ENCODE data around the gene NRCAM.

The NRCAM gene

GRCh38 chr7:108224387-108224786, 231.8 kb downstream of the NRCAM start:
- Histone ChIP-seq H3K27me3 (no peaks in the 10 kb centered on the region), H3K9me3 (no peaks in the 10 kb centered on the region), H3K27ac (no peak overlapping the region), H3K4me1 (ENCODE audit: control insufficient read depth in 1 of 2, insufficient read depth in 1 of 2, low read depth in 1 of 2, low read length in 1 of 2) (no peaks in the 10 kb centered on the region), H3K36me3 (no peaks in the 10 kb centered on the region), H3K4me3 (ENCODE audit: low read depth in 1 of 2, low read length in 1 of 2) (no peak overlapping the region)
- no peak for TF ChIP-seq CTCF (IDR thresholded peaks at IDR 0.05)

- no peak overlapping the region for H3K27ac ChIP-seq
- no peaks in the 10 kb centered on the region for H3K9me3 ChIP-seq
- no peak for TF ChIP-seq CTCF (IDR thresholded peaks at IDR 0.05)
- H3K27me3 ChIP-seq: no peaks in the 10 kb centered on the region
- no peaks in the 10 kb centered on the region for H3K36me3 ChIP-seq
- H3K4me3 ChIP-seq (ENCODE audit: low read depth in 1 of 2, low read length in 1 of 2): no peak overlapping the region
- H3K4me1 ChIP-seq (ENCODE audit: control insufficient read depth in 1 of 2, insufficient read depth in 1 of 2, low read depth in 1 of 2, low read length in 1 of 2): no peaks in the 10 kb centered on the region
Measured at GRCh38 chr7:108222236-108222892, 233.9 kb downstream of the NRCAM start.

GRCh38 chr7:108211382-108212201, 244.6 kb downstream of the NRCAM start:
- no peak for TF ChIP-seq CTCF (IDR thresholded peaks at IDR 0.05)
- no peaks in the 10 kb centered on the region for H3K9me3 ChIP-seq
- no peak overlapping the region for H3K4me3 ChIP-seq (ENCODE audit: low read depth in 1 of 2, low read length in 1 of 2)
- H3K36me3 ChIP-seq: no peaks in the 10 kb centered on the region
- H3K4me1 ChIP-seq (ENCODE audit: control insufficient read depth in 1 of 2, insufficient read depth in 1 of 2, low read depth in 1 of 2, low read length in 1 of 2): no peaks in the 10 kb centered on the region
- H3K27me3 ChIP-seq: no peaks in the 10 kb centered on the region
- H3K27ac ChIP-seq: no peak overlapping the region

- no peaks in the 10 kb centered on the region for H3K27me3 ChIP-seq
- H3K9me3 ChIP-seq: no peaks in the 10 kb centered on the region
- no peaks in the 10 kb centered on the region for H3K36me3 ChIP-seq
- H3K4me3 ChIP-seq (ENCODE audit: low read depth in 1 of 2, low read length in 1 of 2): no peak overlapping the region
- no peak overlapping the region for H3K27ac ChIP-seq
- no peaks in the 10 kb centered on the region for H3K4me1 ChIP-seq (ENCODE audit: control insufficient read depth in 1 of 2, insufficient read depth in 1 of 2, low read depth in 1 of 2, low read length in 1 of 2)
- TF ChIP-seq CTCF (IDR thresholded peaks at IDR 0.05): no peak
Measured at GRCh38 chr7:108210796-108211195, 245.4 kb downstream of the NRCAM start.

- no peaks in the 10 kb centered on the region for H3K36me3 ChIP-seq
- no peaks in the 10 kb centered on the region for H3K27me3 ChIP-seq
- H3K9me3 ChIP-seq: no peaks in the 10 kb centered on the region
- TF ChIP-seq CTCF (IDR thresholded peaks at IDR 0.05): no peak
- no peak overlapping the region for H3K4me3 ChIP-seq (ENCODE audit: low read depth in 1 of 2, low read length in 1 of 2)
- no peak overlapping the region for H3K27ac ChIP-seq
- H3K4me1 ChIP-seq (ENCODE audit: control insufficient read depth in 1 of 2, insufficient read depth in 1 of 2, low read depth in 1 of 2, low read length in 1 of 2): no peaks in the 10 kb centered on the region
Measured at GRCh38 chr7:108205311-108205710, 250.9 kb downstream of the NRCAM start.
